DLD1 (cell line): ENCODE measurements around the gene FBF1.
"Not testable (repeated sequence)": the region's sequence is repeated elsewhere in the genome, so short reads cannot be mapped to it uniquely, and the experiment has no call there.

Experiments
- in situ Hi-C: cut with HindIII; loops from 2 replicates; pipeline ENCODE4 v1.10.0; 2017; ENCODE audit warnings: low sequenced_read_pairs

FBF1 gene, protein sequence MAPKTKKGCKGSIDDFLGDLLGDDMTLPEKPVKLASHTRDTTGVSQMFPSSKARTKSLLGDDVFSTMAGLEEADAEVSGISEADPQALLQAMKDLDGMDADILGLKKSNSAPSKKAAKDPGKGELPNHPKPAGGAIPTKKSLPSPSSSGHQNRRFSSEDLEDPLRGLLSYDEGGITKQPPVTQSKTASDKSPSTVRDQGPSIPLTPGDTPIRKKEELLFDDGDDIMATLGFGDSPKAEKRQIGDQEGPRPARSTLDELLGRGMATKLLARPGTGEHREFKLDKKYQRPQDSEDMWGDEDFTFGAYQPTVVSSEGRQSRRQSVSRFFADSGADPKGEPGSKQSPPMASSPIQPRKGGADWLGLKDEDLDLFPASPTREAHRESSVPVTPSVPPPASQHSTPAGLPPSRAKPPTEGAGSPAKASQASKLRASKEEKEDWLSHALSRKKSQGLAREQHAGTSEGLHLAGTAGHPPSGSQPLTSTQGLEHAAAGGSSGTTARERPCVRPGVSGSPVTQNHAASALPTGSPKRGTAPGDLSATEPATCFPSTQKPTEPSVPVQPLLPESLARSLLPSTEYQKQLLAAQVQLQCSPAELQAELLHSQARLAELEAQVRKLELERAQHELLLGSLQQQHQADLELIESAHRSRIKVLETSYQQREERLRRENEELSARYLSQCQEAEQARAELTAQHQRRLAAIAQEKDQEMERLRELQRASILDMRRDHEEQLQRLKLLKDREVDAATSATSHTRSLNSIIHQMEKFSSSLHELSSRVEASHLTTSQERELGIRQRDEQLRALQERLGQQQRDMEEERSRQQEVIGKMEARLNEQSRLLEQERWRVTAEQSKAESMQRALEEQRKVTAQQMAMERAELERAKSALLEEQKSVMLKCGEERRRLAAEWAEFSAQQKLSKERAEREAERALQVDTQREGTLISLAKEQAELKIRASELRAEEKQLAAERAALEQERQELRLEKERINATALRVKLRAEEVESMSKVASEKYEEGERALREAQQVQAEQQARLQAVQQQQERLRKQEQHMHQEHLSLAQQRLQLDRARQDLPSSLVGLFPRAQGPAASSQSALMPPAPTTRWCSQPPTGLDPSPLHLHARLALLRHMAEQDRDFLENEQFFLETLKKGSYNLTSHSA

DNA sequence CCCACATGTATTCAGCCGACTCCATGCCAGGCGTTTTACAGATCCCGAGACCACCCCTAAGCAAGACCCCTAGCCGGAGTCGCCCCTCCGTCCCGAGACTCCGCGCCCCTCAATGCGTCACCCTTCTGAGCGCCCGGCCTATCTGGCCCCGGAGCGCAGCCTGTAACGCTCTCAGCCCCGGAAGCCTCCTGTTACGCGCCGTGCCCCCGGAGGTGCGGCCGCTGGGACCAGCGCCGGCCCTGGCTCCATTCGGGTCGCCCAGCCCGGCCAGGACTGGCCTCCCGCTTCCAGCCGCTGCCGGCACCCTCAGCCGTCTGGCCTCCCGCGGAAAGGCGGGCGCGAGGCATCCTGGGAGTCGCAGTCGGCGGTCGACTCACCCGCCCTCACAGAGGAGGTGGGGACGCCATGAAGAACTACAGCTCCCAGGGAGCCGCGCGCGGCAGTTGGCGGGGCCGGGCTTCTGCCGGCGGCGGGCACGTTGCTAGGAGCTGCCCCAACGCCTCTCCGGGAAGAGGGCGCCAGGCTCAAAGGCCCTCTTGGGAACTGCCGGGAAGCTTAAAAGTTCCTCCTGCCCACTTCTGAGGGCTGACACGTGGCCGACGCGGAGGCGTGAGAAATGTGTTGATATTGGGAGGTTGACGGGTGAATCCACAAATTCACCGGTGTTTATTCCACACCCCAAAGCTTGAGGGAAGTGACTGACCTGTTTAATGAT is at the start of gene FBF1:
FBF1 (minus strand) TSS at position 316 of the 715 bp plus-strand sequence. CDS start 2,893 bp downstream, outside the sequence.
- in situ Hi-C loops, result no loop called here

DNA sequence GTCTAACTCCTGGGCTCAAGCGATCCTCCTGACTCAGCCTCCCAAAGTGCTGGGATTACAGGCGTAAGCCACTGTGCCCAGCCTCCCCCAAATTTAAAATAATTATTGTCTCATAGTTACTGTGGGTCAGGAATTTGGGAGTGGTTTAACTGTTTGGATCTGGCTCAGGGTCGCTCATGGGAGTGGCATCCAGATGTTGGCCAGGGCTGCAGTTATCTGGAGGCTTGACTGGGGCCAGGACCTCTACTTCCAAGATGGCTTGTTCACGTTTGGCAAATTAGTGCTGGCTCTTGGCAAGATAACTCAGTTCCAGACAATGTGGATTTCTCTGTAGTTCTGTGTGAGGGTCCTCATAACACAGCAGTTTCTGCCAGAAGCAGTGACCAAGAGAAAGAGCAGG is 46.2 kb upstream of the FBF1 start:
- in situ Hi-C loops, result no loop called here

DNA sequence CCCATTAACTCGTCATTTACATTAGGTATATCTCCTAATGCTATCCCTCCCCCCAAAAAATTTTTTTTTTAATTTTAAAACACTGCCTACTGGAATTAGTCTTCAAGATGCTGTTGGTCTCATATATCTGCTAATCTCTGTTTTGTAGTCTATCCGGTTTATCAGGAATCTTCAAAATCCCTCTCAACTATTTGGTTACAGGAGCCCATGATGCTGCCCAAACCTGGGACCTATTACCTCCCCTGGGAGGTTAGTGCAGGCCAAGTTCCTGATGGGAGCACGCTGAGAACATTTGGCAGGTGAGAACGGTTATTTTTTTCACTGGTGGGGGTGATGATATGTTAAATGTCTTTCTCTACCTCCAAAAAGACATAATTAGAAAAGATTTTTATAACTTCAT is 45.1 kb upstream of the FBF1 start:
- in situ Hi-C loops, result no loop called here

DNA sequence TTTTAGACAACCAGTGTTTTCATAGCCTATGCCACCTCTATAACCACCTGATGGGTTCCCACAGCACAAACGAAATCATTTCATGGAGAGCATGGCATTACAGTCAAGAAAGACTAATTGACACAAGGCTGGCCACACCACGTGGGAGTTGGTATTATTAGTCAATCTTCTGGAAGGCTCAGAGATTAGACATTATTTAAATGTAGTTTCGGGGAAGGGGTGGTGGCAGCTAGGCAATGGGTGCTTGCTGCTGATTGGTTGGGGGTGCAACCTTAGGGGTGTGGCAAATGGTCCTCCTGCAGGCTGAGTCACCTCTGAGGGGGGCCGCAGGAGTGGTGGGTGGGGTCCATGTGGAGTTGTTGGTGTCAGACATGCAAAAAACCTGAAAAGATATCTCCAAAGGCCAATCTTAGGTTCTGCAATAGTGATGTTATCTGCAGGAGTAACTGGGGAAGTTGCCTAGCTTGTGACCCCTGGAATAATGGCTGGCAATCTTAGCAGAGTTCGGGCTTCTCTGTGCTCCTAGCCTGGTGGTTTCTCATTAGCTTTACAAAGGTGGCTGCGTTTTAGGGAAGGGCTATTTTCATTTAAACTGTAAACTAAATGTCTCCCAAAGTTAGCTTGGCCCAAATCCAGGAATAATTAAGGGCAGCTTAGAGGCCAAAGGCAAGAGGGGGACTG is 42.8 kb upstream of the FBF1 start:
- in situ Hi-C loops, result no loop called here

DNA sequence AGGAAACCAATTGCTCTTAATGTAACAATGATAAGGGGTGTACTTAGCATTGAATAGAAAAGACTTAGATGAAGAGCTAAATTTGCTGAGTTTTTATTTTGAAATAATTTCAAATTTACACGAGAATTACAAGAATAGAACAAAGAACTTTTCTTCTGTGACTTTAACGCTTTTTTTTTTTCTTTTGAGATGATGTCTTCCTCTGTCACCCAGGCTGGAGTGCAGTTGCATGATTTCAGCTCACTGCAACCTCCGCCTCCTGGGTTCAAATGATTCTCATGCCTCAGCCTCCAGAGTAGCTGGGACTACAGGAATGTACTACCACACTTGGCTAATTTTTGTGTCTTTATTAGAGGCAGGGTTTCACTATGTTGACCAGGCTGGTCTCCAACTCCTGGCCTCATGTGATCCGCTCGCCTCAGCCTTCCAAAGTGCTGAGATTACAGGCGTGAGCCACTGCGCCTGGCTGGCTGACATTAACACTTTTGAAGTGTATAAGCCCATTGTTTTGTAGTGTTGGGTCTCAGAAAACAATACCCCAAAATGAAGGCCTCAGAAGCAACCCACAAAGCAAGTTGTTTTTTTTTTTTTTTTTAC is 40.3 kb upstream of the FBF1 start:
- in situ Hi-C loops, result no loop called here

DNA sequence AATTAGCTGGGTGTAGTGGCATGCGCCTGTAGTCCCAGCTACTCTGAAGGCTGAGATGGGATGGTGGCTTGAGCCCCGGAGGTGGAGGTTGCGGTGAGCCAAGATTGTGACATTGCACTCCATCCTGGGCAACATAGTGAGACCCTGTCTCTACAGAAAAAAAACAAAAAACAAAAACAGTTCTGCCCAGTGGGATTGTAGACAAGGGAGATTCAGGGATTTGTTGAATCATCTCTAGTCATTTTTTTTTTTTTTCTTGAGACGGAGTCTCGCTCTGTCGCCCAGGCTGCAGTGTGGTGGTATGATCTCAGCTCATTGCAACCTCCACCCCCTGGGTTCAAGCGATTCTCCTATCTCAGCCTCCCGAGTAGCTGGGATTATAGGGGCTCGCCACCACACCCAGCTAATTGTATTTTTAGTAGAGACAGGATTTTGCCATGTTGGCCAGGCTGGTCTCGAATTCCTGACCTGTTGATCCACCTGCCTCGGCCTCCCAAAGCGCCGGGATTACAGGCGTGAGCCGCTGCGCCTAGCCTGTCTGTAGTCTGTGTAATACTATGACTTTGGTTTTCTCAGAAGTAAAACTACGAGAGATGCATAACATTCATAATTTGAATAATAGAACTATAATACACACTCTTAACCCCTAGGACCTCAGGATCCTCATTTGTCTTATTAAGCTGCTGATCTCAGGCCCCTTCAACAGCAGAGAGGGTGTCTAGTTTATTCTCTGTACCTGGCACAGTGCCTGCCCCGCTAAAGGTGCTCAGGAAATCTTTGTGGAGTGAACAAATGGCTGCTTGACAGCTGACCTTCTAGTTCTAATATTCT is 39.6 kb upstream of the FBF1 start:
- in situ Hi-C loops, result no loop called here

DNA sequence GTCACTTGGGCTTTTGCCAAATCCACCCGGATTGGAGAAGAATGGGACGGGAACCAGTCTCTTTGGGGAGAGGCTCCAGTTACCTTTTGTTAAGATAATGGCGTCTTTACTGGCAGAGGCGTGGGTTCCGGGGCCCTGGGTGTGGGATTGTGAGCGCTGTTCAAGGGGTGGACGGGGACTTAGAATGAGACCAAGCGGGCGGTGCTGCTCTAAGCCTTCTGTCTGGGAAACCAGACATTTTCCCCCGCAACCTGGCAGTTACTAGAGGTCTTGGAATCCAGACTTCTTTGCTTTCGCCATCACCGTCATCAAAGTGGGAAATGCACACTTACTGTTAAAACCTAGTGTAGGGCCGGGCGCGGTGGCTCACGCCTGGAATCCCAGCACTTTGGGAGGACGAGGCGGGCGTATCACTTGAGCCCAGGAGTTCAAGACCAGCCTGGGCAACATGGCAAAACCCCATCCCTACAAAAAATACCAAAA is 38.9 kb upstream of the FBF1 start:
- in situ Hi-C loops, result no loop called here

DNA sequence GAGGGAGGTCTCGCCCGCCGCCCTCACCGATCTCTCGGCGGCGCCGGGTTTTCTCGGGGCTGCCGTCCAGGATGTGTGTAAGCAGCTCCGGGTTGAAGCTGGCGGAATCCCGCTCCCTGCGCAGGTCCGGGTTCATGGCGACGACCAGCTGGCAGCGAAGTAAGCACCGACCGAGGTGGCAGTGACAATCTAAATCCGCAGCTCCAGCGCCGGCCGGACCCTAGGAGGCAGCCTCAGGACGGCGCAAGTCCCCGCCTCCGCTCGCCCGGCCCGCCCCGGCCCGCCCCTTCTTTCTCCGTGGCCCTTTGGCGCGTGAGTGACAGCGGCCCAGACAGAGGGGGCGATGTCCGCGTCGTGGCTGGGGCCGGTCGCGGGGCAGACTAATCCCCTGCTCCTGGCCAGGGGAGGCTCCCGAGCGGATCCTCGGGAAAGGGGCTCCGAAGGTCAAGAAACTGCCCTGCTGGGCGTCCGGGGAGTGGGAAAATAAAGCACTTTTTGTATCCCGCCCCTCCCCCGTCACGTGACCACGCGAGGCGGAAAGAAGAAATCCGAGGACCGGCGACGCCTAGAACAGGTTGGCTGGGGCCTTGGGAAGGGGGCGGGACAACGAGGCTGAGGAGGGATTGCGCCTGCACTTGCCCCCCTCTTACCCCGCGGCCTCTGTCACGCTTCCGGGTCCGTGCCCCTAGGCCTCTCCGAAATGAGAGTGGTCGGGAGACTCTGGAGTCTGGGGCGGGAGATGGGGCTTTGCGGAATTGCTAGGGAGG is 38.3 kb upstream of the FBF1 start, which contains the start of the genes ACOX1 and TEN1:
ACOX1 (minus strand) TSS at position 229 of the 767 bp plus-strand sequence; CDS start at position 136, 93 bp downstream.
TEN1 (plus strand) TSS at position 303 of the 767 bp plus-strand sequence. CDS start 6,953 bp downstream, outside the sequence.
- in situ Hi-C loops, result no loop called here

DNA sequence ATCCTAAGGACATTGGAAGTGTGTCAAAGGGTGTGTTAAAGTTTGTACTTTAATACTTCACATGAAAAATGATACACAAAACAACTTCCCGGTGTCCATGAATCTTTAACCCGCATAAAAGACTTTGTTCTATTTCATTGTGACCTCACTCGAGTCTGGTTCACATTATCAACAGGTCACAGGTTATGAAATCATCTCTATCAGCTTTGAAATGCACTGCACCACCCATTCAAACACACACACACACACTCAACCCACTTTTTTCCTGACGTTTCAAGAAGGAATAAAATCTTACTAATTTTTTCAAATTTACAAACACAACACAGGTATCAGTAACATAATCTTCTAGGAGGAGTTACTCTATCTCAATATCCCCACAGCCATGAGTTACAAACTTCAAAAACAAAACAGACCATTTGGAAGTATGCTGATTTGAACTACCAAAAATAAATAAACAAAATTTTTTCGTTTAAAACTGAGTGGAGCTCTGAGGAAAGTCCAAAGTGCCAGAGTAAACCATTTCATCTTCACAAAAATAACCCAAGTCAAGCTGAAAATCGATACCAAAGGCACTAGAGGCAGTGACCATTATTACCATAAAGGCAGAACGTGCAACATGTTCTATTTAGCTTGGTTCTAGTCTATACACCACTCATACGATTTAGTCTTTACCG is 35.5 kb upstream of the FBF1 start:
- in situ Hi-C loops, result no loop called here

DNA sequence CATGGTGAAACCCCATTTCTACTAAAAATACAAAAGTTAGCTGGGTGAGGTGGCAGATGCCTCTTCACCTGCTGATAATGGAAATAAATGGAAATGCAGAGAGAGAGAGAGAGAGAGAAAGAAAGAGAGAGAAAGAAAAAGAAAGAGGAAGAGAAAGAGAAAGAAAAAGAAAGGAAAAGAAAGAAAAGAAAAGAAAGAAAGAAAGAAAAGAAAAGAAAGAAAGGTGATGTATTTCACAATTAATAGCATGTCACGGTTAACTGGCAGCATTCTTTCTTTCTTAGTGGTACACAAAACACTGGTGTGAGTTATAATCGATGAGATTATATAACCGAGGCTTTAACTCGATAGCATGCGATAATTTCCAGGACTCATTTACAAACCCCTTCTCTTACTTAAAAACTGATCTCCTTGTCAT is 34.9 kb upstream of the FBF1 start:
- in situ Hi-C loops, result no loop called here

DNA sequence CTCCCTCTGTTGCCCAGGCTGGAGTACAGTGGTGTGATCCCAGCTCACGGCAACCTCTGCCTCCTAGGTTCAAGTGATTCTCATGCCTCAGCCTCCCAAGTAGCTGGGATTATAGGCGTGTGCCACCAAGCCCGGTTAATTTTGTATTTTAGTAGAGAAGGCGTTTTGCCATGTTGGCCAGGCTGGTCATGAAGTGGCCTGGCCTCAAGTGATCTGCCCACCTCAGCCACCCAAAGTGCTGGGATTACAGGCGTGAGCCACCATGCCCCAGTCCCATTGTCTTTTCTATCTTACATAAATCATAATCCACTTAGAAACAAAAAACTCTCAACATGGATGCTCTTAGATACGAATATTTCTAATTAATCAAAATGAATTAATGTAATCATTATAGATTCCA is 34.3 kb upstream of the FBF1 start:
- in situ Hi-C loops, result not testable (repeated sequence)

DNA sequence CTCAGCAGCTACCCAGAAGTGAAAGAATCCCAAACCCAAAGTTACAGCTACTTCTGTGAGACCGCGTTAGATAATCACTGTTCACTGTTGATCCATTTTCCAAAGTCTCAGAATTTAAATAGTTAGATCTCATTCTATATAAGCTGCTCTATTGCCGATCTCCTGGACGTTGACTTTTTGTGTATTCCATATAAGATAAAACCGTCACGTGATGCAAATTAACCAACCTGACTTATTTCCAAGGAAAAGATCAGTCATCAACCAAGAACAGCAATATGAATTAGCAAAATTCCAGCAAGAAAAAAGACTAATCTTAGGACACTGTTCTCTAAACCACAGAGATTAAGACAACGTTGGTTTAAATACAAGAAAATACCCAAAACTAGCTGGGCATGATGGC is 29.8 kb upstream of the FBF1 start:
- in situ Hi-C loops, result no loop called here

DNA sequence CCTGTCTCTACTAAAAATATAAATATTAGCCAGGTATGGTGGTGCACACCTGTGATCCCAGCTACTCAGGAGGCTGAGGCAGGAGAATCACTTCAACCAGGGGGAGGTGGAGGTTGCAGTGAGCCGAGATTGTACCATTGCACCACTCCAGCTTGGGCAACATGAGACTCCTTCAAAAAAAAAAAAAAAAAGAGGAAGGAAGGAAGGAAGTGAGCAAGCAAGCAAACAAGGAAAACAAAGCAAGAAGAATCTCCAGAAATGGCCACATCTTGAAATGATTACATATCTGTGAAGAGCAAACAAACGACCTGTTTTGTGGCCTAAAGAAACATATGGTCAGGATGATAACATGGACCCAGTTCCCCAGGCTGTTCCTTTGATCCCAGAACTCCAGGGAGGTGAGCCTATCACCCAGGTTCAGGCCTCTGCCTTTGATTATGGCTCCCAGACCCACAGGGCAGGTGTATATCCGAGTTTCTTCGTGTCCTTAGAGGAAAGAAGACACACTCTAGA is 29.2 kb upstream of the FBF1 start:
- in situ Hi-C loops, result no loop called here

DNA sequence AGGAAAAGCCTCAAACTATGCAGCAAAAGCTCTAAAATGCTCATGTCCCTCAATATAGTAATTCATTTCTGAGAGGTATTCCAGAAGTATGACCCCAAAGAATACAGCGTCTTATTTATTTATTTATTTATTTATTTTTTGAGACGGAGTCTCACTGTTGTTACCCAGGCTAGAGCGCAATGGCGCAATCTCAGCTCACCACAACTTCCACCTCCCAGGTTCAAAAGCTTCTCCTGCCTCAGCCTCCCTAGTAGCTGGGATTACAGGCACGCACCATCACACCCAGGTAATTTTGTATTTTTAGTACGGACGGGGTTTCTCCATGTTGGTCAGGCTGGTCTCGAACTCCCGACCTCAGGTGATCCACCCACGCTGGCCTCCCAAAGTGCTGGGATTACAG is 28.2 kb upstream of the FBF1 start:
- in situ Hi-C loops, result not testable (repeated sequence)

DNA sequence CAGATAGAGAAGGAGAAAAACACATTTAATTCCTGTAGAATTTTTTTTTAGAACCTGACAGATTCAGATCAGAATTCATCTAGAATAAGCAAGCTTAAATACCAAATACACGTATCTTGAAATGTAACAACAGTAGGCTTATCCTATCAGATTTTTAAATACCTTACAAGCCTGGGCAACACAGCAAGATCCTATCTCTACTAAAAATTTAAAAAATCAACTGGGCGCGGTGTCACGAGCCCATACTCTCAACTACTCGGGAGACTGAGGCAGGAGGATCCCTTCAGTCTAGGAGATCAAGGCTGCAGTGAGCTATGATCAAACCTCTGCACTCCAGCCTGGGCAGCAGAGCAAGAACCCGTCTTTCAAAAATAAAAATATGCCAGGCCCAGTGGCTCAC is 24.6 kb upstream of the FBF1 start:
- in situ Hi-C loops, result no loop called here

DNA sequence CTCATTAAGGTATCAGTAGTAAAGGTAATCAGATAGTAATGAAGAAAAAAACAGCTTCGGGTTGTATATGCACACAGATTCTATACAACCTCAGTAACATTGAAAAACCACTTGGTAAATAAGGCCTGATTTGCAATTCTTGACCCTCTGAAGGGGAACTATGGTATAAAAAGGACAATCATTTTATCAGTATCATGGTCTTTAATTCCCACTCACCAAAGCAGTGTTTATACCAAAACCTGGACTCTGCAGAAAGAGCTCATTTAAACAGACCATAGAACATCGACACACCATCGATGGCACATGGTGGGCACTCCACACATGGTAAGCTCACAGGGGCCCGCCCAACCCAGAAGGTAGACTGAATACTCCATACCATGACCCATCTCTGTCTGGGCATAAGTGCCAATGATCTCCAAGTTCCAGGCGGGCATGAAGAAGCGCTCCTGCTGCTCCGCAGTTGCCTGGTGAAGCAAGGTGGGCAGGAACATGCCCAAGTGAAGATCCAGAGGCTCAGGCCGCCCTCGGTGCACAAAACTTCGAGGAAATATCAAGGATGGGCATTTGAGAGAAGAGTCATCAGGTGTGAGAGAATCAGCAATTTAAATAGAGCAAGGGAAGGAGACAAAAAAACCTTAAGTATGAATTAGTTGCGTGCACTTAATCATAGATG is 19.1 kb upstream of the FBF1 start:
- in situ Hi-C loops, result no loop called here
